Measurements from ENCODE around the gene SLC25A38.

Gene SLC25A38, protein sequence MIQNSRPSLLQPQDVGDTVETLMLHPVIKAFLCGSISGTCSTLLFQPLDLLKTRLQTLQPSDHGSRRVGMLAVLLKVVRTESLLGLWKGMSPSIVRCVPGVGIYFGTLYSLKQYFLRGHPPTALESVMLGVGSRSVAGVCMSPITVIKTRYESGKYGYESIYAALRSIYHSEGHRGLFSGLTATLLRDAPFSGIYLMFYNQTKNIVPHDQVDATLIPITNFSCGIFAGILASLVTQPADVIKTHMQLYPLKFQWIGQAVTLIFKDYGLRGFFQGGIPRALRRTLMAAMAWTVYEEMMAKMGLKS

GRCh38 chr3:39383045-39383880 is at the start of gene SLC25A38:
Gene SLC25A38 (plus strand): TSS chr3:39383370. CDS start chr3:39383725, 355 bp downstream.
- H3K27ac ChIP-seq (ENCODE audit: low read length): peak within 1 kb of the TSS; percentile 78
- peak within 1 kb of the TSS; percentile 94 for H3K4me3 ChIP-seq (ENCODE audit: low read length)
- no peaks in the 10 kb centered on the region for H3K27me3 ChIP-seq (ENCODE audit: control insufficient read depth, insufficient read depth, low read length)
- H3K9me3 ChIP-seq (ENCODE audit: control insufficient read depth, low read depth, low read length): no peaks in the 10 kb centered on the region
- H3K4me1 ChIP-seq (ENCODE audit: control insufficient read depth, low read depth, low read length): peaks cover 9% of the 10 kb centered on the region
- no peaks in the 10 kb centered on the region for H3K36me3 ChIP-seq (ENCODE audit: control insufficient read depth, low read depth, low read length)
- peak within 1 kb of the TSS; percentile 84 for H3K9ac ChIP-seq (ENCODE audit: low read length)

DNA sequence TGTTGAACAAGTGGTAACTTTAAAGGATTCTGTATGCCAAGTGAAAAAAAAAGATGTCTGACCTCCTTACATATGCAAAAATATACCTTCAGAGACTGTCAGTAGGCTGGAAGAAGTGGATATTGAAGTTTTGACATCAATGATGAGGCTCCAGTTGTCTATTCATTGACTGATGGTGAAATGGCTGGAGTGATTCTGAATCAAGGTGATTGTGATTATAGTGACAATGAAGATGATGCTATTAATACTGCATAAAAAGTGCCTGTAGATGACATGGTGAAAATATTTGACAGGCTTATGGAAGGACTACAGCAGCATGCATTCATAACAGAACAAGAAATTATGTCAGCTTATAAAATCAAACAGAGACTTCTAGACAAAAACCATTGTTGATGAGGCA is 49.6 kb upstream of the SLC25A38 start:
- Histone ChIP-seq H3K9ac (ENCODE audit: low read length) (no peak overlapping the region), H3K36me3 (ENCODE audit: control insufficient read depth, low read depth, low read length) (no peaks in the 10 kb centered on the region), H3K9me3 (ENCODE audit: control insufficient read depth, low read depth, low read length) (no peaks in the 10 kb centered on the region), H3K27ac (ENCODE audit: low read length) (no peak overlapping the region), H3K4me3 (ENCODE audit: low read length) (no peak overlapping the region), H3K27me3 (ENCODE audit: control insufficient read depth, insufficient read depth, low read length) (no peaks in the 10 kb centered on the region), H3K4me1 (ENCODE audit: control insufficient read depth, low read depth, low read length) (peaks cover 6% of the 10 kb centered on the region)

- Histone ChIP-seq H3K27ac (ENCODE audit: low read length) (no peak overlapping the region), H3K4me3 (ENCODE audit: low read length) (no peak overlapping the region), H3K9me3 (ENCODE audit: control insufficient read depth, low read depth, low read length) (no peaks in the 10 kb centered on the region), H3K9ac (ENCODE audit: low read length) (no peak overlapping the region), H3K4me1 (ENCODE audit: control insufficient read depth, low read depth, low read length) (peaks cover 6% of the 10 kb centered on the region), H3K36me3 (ENCODE audit: control insufficient read depth, low read depth, low read length) (no peaks in the 10 kb centered on the region), H3K27me3 (ENCODE audit: control insufficient read depth, insufficient read depth, low read length) (no peaks in the 10 kb centered on the region)
These were observed 49.0 kb upstream of the SLC25A38 start for GRCh38 chr3:39334205-39334604.

DNA sequence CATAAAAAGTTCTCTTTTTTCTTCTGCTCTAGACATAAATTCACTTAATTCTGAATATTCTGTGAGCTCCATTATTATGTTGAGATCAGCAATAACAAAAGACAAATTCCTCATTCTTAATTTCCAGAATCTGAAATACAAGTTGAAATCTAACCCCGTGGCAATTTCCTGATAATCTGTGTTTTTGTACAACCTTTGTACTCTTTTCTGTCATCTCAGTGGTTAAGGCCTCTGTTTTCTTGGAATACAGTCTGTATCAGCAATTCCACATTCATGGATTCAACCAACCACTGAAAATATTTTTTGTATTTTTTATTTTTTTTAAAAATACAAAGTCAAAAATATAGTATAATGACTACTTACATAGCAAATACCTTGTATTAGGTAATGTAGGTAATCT is 45.0 kb upstream of the SLC25A38 start:
- no peak overlapping the region for H3K4me3 ChIP-seq (ENCODE audit: low read length)

DNA sequence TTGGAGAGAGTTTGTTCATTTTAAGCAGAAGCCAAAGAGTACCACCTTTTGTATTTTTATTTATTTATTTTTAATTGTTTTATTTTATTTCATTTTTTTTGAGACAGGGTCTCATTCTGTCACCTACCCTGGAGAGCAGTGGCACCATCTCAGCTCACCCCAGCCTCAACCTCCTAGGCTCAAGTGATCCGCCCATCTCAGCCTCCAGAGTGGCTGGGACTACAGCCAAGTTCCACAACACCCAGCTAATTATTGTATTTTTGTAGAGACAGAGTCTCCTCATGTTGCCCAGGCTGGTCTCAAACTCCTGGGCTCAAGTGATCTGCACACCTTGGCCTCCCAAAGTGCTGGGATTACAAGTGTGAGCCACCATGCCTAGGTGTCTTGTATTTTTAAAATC is 44.1 kb upstream of the SLC25A38 start:
- no peak overlapping the region for H3K27ac ChIP-seq (ENCODE audit: low read length)
- no peaks in the 10 kb centered on the region for H3K36me3 ChIP-seq (ENCODE audit: control insufficient read depth, low read depth, low read length)
- H3K9me3 ChIP-seq (ENCODE audit: control insufficient read depth, low read depth, low read length): no peaks in the 10 kb centered on the region
- no peaks in the 10 kb centered on the region for H3K4me1 ChIP-seq (ENCODE audit: control insufficient read depth, low read depth, low read length)
- H3K4me3 ChIP-seq (ENCODE audit: low read length): no peak overlapping the region
- H3K27me3 ChIP-seq (ENCODE audit: control insufficient read depth, insufficient read depth, low read length): no peaks in the 10 kb centered on the region
- H3K9ac ChIP-seq (ENCODE audit: low read length): no peak overlapping the region

More for the DNA sequence above, 45.0 kb upstream of the SLC25A38 start:
- Histone ChIP-seq H3K36me3 (ENCODE audit: control insufficient read depth, low read depth, low read length) (no peaks in the 10 kb centered on the region), H3K27me3 (ENCODE audit: control insufficient read depth, insufficient read depth, low read length) (no peaks in the 10 kb centered on the region), H3K4me1 (ENCODE audit: control insufficient read depth, low read depth, low read length) (no peaks in the 10 kb centered on the region), H3K27ac (ENCODE audit: low read length) (no peak overlapping the region), H3K9ac (ENCODE audit: low read length) (no peak overlapping the region), H3K9me3 (ENCODE audit: control insufficient read depth, low read depth, low read length) (no peaks in the 10 kb centered on the region)

- no peaks in the 10 kb centered on the region for H3K27me3 ChIP-seq (ENCODE audit: control insufficient read depth, insufficient read depth, low read length)
- no peak overlapping the region for H3K27ac ChIP-seq (ENCODE audit: low read length)
- H3K4me3 ChIP-seq (ENCODE audit: low read length): no peak overlapping the region
- no peaks in the 10 kb centered on the region for H3K36me3 ChIP-seq (ENCODE audit: control insufficient read depth, low read depth, low read length)
- no peaks in the 10 kb centered on the region for H3K9me3 ChIP-seq (ENCODE audit: control insufficient read depth, low read depth, low read length)
- no peak overlapping the region for H3K9ac ChIP-seq (ENCODE audit: low read length)
- peaks cover 13% of the 10 kb centered on the region for H3K4me1 ChIP-seq (ENCODE audit: control insufficient read depth, low read depth, low read length)
These were observed 40.0 kb upstream of the SLC25A38 start for GRCh38 chr3:39343076-39343717.

DNA sequence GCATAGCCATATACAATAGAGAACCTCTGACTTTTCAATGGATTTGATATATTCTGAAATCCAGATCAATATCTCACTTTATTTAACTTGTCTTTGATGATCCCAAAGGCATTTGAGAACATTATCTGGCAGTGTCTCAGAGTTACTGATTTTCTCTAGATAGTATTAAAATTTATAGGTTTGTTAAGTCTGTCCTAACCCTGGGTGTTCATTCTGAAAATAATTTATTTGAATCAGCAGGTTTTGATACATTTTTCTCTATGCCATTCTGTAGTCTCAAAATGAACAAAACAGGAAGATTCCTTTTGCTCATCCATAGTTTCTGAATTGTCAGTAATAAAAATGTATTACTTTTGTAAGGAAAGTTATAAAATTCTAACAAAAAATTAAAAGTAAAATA is 39.4 kb upstream of the SLC25A38 start:
- no peak overlapping the region for H3K9ac ChIP-seq (ENCODE audit: low read length)
- no peaks in the 10 kb centered on the region for H3K9me3 ChIP-seq (ENCODE audit: control insufficient read depth, low read depth, low read length)
- H3K27me3 ChIP-seq (ENCODE audit: control insufficient read depth, insufficient read depth, low read length): no peaks in the 10 kb centered on the region
- peaks cover 13% of the 10 kb centered on the region for H3K4me1 ChIP-seq (ENCODE audit: control insufficient read depth, low read depth, low read length)
- H3K27ac ChIP-seq (ENCODE audit: low read length): no peak overlapping the region
- H3K36me3 ChIP-seq (ENCODE audit: control insufficient read depth, low read depth, low read length): no peaks in the 10 kb centered on the region
- H3K4me3 ChIP-seq (ENCODE audit: low read length): no peak overlapping the region

DNA sequence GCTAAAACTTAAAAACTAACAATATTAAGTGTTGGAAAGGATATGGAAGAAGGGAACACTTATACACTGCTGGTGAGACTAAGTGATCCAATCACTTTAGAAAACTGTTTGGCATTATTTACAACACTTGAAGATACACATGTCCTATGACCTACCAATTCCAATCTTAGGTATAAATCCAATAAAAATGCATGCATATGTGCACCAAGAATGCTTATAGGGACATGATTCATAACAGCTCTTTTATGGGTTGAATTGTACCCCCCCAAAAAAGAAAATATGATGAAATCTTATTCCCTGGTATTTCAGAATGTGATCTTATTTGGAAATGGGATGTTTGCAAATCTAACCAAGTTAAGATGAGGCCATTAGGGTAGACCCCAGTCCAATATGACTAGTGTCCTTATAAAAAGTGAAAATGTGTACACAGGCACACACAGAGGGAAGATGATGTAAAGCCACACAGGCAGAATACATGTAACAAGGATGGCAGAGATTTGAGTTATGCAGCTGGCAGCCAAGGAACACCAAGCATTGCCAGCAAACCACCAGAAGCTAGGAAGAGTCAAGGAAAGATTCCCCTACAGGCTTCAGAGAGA is 38.3 kb upstream of the SLC25A38 start:
- Histone ChIP-seq H3K4me1 (ENCODE audit: control insufficient read depth, low read depth, low read length) (peaks cover 13% of the 10 kb centered on the region), H3K36me3 (ENCODE audit: control insufficient read depth, low read depth, low read length) (no peaks in the 10 kb centered on the region), H3K27me3 (ENCODE audit: control insufficient read depth, insufficient read depth, low read length) (no peaks in the 10 kb centered on the region), H3K4me3 (ENCODE audit: low read length) (no peak overlapping the region), H3K27ac (ENCODE audit: low read length) (no peak overlapping the region), H3K9me3 (ENCODE audit: control insufficient read depth, low read depth, low read length) (no peaks in the 10 kb centered on the region), H3K9ac (ENCODE audit: low read length) (no peak overlapping the region)

GRCh38 chr3:39346785-39347585 is 36.2 kb upstream of the SLC25A38 start:
- H3K27me3 ChIP-seq (ENCODE audit: control insufficient read depth, insufficient read depth, low read length): no peaks in the 10 kb centered on the region
- no peak overlapping the region for H3K27ac ChIP-seq (ENCODE audit: low read length)

DNA sequence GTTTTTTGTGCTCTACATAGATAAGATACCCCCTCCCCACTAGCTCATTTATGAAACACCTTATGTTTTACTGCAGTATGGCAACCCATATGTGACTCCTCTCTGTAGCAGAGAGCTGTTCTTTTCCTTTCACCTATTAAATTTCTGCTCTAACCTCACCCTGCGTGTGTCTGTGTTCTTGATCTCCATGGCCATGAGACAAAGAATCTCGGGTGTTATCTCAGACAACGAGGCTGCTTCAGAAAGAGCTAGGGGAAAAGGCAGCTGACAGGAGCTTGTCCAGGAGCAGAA is 35.6 kb upstream of the SLC25A38 start:
- peaks cover 13% of the 10 kb centered on the region for H3K4me1 ChIP-seq (ENCODE audit: control insufficient read depth, low read depth, low read length)
- no peaks in the 10 kb centered on the region for H3K9me3 ChIP-seq (ENCODE audit: control insufficient read depth, low read depth, low read length)
- no peaks in the 10 kb centered on the region for H3K36me3 ChIP-seq (ENCODE audit: control insufficient read depth, low read depth, low read length)
- H3K9ac ChIP-seq (ENCODE audit: low read length): no peak overlapping the region
- H3K4me3 ChIP-seq (ENCODE audit: low read length): peak overlapping the region; percentile 28
- H3K27ac ChIP-seq (ENCODE audit: low read length): no peak overlapping the region
- no peaks in the 10 kb centered on the region for H3K27me3 ChIP-seq (ENCODE audit: control insufficient read depth, insufficient read depth, low read length)

More at GRCh38 chr3:39346785-39347585, 36.2 kb upstream of the SLC25A38 start:
- Histone ChIP-seq H3K9me3 (ENCODE audit: control insufficient read depth, low read depth, low read length) (no peaks in the 10 kb centered on the region), H3K4me3 (ENCODE audit: low read length) (peak overlapping the region; percentile 28), H3K9ac (ENCODE audit: low read length) (no peak overlapping the region), H3K36me3 (ENCODE audit: control insufficient read depth, low read depth, low read length) (no peaks in the 10 kb centered on the region), H3K4me1 (ENCODE audit: control insufficient read depth, low read depth, low read length) (peaks cover 13% of the 10 kb centered on the region)

DNA sequence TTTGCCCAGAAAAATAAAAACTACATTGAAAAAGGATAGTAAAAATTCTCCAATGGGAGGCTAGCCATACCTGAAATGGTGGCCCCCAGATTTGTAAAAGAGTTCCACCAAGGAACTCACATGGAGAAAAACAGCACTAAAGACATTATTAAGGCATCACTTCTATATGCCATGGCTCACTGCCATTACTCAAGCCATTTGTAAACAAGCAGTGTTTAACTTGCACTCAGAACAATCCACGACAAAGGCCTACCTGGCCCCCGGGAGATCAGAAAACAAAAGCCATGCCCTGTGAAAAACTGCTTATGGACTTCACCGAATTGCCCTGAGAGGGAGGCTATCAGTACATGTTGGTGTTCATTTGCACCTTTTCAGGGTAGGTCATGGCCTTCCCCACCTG is 34.1 kb upstream of the SLC25A38 start:
- Histone ChIP-seq H3K36me3 (ENCODE audit: control insufficient read depth, low read depth, low read length) (no peaks in the 10 kb centered on the region), H3K9ac (ENCODE audit: low read length) (no peak overlapping the region), H3K27ac (ENCODE audit: low read length) (no peak overlapping the region), H3K4me3 (ENCODE audit: low read length) (no peak overlapping the region), H3K9me3 (ENCODE audit: control insufficient read depth, low read depth, low read length) (no peaks in the 10 kb centered on the region), H3K4me1 (ENCODE audit: control insufficient read depth, low read depth, low read length) (peaks cover 13% of the 10 kb centered on the region), H3K27me3 (ENCODE audit: control insufficient read depth, insufficient read depth, low read length) (no peaks in the 10 kb centered on the region)
